Measurements from ENCODE around the gene ARAP3.
A peak's percentile ranks its signal among the peaks of the same experiment; 100 is the strongest.

Gene ARAP3

GRCh38 chr5:141640698-141641097 is 41.3 kb downstream of the ARAP3 start:
- DNase-seq (ENCODE audit: low read depth): no peak

GRCh38 chr5:141640051-141640415 is 42.0 kb downstream of the ARAP3 start:
- DNase-seq (ENCODE audit: low read depth): no peak

- no peak for DNase-seq (ENCODE audit: low read depth)
These were observed 42.5 kb downstream of the ARAP3 start for GRCh38 chr5:141639357-141640050.

- no peak for DNase-seq (ENCODE audit: low read depth)
These were observed 43.3 kb downstream of the ARAP3 start for GRCh38 chr5:141638771-141639170.

GRCh38 chr5:141637767-141638419 is 44.1 kb downstream of the ARAP3 start:
- peak; percentile 40 for DNase-seq (ENCODE audit: low read depth)

GRCh38 chr5:141637123-141637766 is 44.8 kb downstream of the ARAP3 start:
- no peak for DNase-seq (ENCODE audit: low read depth)

GRCh38 chr5:141636413-141637122 is 45.5 kb downstream of the ARAP3 start, which contains the start of the genes HDAC3 and RELL2:
Gene HDAC3 (minus strand): TSS chr5:141636849. CDS start chr5:141636790, 59 bp downstream.
Gene RELL2 (plus strand): TSS chr5:141636997. CDS start chr5:141638226, 1,229 bp downstream.
- peak; percentile 88 for DNase-seq (ENCODE audit: low read depth)

GRCh38 chr5:141636106-141636412 is 46.0 kb downstream of the ARAP3 start:
- no peak for DNase-seq (ENCODE audit: low read depth)

GRCh38 chr5:141635646-141636045 is 46.4 kb downstream of the ARAP3 start:
- DNase-seq (ENCODE audit: low read depth): no peak

- DNase-seq (ENCODE audit: low read depth): no peak
These were observed 47.3 kb downstream of the ARAP3 start for GRCh38 chr5:141634720-141635119.

- no peak for DNase-seq (ENCODE audit: low read depth)
These were observed 48.0 kb downstream of the ARAP3 start for GRCh38 chr5:141633871-141634561.

GRCh38 chr5:141632650-141633049 is 49.4 kb downstream of the ARAP3 start:
- no peak for DNase-seq (ENCODE audit: low read depth)

- no peak for DNase-seq (ENCODE audit: low read depth)
These were observed 51.4 kb downstream of the ARAP3 start for GRCh38 chr5:141630570-141631140.

- DNase-seq (ENCODE audit: low read depth): no peak
These were observed 53.7 kb downstream of the ARAP3 start for GRCh38 chr5:141628175-141628788.

GRCh38 chr5:141623611-141624010 is 58.4 kb downstream of the ARAP3 start:
- no peak for DNase-seq (ENCODE audit: low read depth)

- DNase-seq (ENCODE audit: low read depth): no peak
These were observed 58.8 kb downstream of the ARAP3 start for GRCh38 chr5:141623186-141623585.

GRCh38 chr5:141618804-141619554 is 63.1 kb downstream of the ARAP3 start, which contains the start of gene DIAPH1:
Gene DIAPH1 (minus strand): TSS chr5:141619000. CDS start chr5:141618914, 86 bp downstream.
- DNase-seq (ENCODE audit: low read depth): peak; percentile 95

GRCh38 chr5:141618030-141618803 is 63.8 kb downstream of the ARAP3 start:
- DNase-seq (ENCODE audit: low read depth): no peak

GRCh38 chr5:141617682-141618029 is 64.4 kb downstream of the ARAP3 start:
- DNase-seq (ENCODE audit: low read depth): no peak

- no peak for DNase-seq (ENCODE audit: low read depth)
These were observed 64.9 kb downstream of the ARAP3 start for GRCh38 chr5:141617128-141617527.
